Smooth muscle cell of the coronary artery (primary cell): ENCODE data around the gene ELF5. TPM values are rescaled to one million over a fixed set of nuclear protein-coding genes. Genes with fewer than 3 reads are reported as not detected.

Experiments
- total RNA-seq: library from RNA; depleted of rRNA; stranded (reverse); fragments of >200 nt; gene quantifications from 2 replicates; pipeline ENCODE4 v1.2.3, GENCODE V29; 2014; ENCODE audit warnings: low replicate concordance

Gene ELF5
- not detected in 2 replicates for total RNA-seq

DNA sequence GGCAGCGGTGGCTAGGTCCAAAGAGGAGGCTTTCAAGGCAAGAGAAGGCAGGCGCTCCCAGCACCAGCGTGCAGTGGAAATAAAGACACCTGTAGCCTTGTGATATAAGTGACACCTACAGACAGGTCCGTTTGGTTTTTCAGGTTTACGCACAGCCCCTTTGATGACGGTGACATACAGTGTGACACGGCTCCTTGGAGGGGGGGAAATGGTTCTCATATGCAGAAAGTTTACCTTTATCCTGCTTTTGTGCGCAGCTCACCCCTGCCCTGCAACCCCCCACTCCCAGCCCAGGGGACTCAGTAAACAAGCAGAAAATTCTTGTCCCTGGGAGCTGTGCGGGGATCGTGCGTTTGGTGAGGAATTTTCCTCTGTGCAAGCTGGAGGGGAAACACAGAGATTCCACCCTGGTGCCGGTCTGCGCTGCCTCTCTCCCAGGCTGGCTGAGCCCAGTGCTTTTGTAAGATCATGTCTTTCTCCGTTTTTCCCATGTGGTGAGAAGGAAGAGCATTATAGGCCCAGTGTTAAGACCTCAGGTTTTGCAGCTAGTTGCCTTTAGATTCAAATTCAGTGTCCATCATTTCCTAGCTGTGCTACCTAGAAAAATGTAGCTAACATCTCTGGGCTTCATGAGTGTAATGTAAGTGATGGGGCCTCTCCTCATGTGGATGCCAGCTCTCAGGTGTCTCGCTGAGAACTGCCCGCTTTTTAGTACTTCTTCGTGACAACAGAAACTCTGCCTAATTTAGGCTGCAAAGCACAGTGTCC is at the start of gene ELF5:
Gene ELF5 (minus strand): TSS at position 113 of the 768 bp plus-strand sequence. CDS start 8,045 bp downstream, outside the sequence.

DNA sequence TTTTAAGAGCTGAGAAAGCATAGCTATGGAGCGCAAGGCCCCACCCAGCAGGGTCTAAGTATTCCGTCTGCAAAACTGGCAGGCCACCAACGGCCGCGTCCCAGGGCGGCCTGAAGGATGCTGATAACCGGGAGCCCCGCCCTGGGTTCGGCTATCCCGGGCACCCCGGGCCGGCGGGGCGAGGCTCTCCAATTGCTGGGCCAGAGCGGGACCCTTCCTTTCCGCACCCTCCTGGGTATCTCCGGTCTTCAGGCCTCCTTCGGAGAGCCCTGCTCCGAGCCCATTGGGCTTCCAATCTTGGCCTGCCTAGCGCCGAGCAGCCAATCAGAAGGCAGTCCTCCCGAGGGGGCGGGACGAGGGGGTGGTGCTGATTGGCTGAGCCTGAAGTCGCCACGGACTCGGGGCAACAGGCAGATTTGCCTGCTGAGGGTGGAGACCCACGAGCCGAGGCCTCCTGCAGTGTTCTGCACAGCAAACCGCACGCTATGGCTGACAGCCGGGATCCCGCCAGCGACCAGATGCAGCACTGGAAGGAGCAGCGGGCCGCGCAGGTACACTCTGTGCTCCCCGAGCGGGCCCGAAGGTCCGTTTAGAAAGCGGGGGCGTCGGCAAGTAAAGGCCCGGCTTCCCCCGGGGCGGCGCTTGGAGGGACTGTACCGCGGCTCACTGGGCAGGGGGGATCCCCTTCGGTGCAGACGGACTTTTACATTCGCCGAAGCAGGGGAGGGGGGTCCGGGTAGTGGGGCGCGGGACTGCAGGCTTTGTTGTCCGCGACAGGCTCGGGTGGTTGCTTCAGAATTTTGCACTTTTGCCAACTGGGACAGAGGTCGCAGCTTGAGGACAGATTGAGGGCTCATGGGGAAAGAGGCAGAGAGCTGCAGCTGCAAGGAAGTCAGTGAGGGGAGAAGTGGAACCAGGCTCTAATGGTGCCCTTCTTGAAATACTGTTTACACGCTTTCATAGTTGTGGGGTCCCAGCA is 74.8 kb downstream of the ELF5 start, which contains the start of gene CAT:
Gene CAT (plus strand): TSS at position 406 of the 979 bp plus-strand sequence. CDS start 80 bp downstream, at position 486.

Other genes starting within 250 kb of the ELF5 start
- gene ABTB2, start 155.8 kb downstream of the ELF5 start, total RNA-seq: 0.70 and 4.4 TPM in 2 replicates
- 44.5 and 87.3 TPM in 2 replicates for gene CAT, start 74.9 kb downstream of the ELF5 start, total RNA-seq
- gene EHF, start 107.3 kb upstream of the ELF5 start, total RNA-seq: 0.23 TPM in 1 of 2 replicates, not detected in the other